Stimulated activated effector memory CD8-positive, alpha-beta T cell treated with anti-CD3 and anti-CD28 coated beads, Interleukin-12 subunit alpha, Interleukin-12 subunit beta, amount 100 ng/mL, for 72 hours (primary cell): ENCODE results near the gene MED13L.

ENCODE experiments used
- ATAC-seq: fragments of 150-1000 bp; cut with Tn5 transposase; 2 replicates; pipeline ENCODE4 v1.10.0; 2021
- DNase-seq, 2 donors: peaks; one replicate each; pipeline ENCODE4 v3.0.0; 2021 to 2022; ENCODE audit warnings: low spot score in 2 of 2
- H3K27ac Mint-ChIP-seq: one replicate; pipeline ENCODE4 v1.8.0; 2022; ENCODE audit warnings: mild to moderate bottlenecking, mixed read lengths
- H3K36me3 Mint-ChIP-seq: one replicate; pipeline ENCODE4 v1.8.0; 2022; ENCODE audit warnings: mild to moderate bottlenecking, mixed read lengths
- H3K4me1 Mint-ChIP-seq: one replicate; pipeline ENCODE4 v1.8.0; 2022; ENCODE audit warnings: mixed read lengths
- H3K4me3 Mint-ChIP-seq: one replicate; pipeline ENCODE4 v1.8.0; 2022; ENCODE audit warnings: mild to moderate bottlenecking, mixed read lengths
- H3K9me3 Mint-ChIP-seq: one replicate; pipeline ENCODE4 v1.8.0; 2022; ENCODE audit warnings: mixed read lengths

The MED13L gene

GRCh38 chr12:116227811-116228210, 49.7 kb downstream of the MED13L start:
- Mint-ChIP-seq H3K27ac (no peak overlapping the region), H3K4me3 (no peak overlapping the region), H3K36me3 (peaks cover 17% of the 10 kb centered on the region), H3K4me1 (no peaks in the 10 kb centered on the region), H3K9me3 (no peaks in the 10 kb centered on the region)
- ATAC-seq (no peak), DNase-seq (no peak)

- no peak overlapping the region for H3K27ac Mint-ChIP-seq
- ATAC-seq, result no peak
- DNase-seq, result no peak
- H3K4me1 Mint-ChIP-seq, result peaks cover 6% of the 10 kb centered on the region
- peaks cover 17% of the 10 kb centered on the region for H3K36me3 Mint-ChIP-seq
- no peak overlapping the region for H3K4me3 Mint-ChIP-seq
- no peaks in the 10 kb centered on the region for H3K9me3 Mint-ChIP-seq
Measured at GRCh38 chr12:116226026-116226425, 51.5 kb downstream of the MED13L start.

GRCh38 chr12:116222358-116222757, 55.1 kb downstream of the MED13L start:
- Mint-ChIP-seq H3K27ac (no peak overlapping the region), H3K36me3 (no peaks in the 10 kb centered on the region), H3K4me3 (no peak overlapping the region), H3K9me3 (no peaks in the 10 kb centered on the region), H3K4me1 (peaks cover 16% of the 10 kb centered on the region)
- DNase-seq, result no peak
- ATAC-seq, result no peak

GRCh38 chr12:116220756-116221155, 56.7 kb downstream of the MED13L start:
- H3K4me1 Mint-ChIP-seq, result peaks cover 32% of the 10 kb centered on the region
- H3K27ac Mint-ChIP-seq, result no peak overlapping the region
- no peaks in the 10 kb centered on the region for H3K36me3 Mint-ChIP-seq
- no peaks in the 10 kb centered on the region for H3K9me3 Mint-ChIP-seq
- ATAC-seq (no peak), DNase-seq (no peak)
- H3K4me3 Mint-ChIP-seq, result no peak overlapping the region

GRCh38 chr12:116217045-116217735, 60.3 kb downstream of the MED13L start:
- Mint-ChIP-seq H3K36me3 (no peaks in the 10 kb centered on the region), H3K4me3 (no peak overlapping the region), H3K4me1 (peaks cover 43% of the 10 kb centered on the region), H3K9me3 (no peaks in the 10 kb centered on the region), H3K27ac (peak overlapping the region; percentile 11)
- ATAC-seq, result no peak
- no peak for DNase-seq

DNA sequence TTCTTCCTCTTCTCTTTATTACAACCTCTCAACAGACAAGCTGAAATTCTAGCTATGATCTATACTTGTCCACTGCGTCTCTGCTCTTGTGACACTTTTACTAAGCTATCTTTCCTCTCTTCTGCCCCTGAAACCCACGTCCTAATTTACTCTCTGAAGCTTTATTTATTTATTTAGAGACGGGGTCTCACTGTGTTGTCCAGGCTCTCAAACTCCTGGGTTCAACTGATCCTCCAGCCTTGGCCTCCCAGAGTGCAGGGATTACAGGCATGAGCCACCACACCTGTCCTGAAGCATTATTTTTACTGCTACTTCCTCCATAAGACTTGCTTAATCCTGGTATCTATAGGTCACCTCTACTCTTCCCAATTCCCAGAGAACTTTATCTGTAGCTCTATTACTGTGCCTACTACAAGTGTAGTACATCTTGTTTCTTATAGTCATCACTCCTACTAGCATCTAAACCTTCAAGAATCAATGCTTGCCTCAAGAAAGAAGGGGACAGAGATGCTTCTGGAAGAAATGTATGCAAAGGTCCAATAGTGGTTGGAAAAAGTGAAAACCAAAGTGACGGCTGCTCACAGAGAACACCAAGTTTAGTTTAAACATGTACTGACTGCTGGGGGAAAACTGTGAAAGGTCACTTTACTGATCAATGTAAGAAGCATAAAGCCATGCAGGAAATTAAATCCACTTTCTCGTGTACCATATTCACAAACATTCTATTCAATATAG, 61.3 kb downstream of the MED13L start:
- Mint-ChIP-seq H3K9me3 (no peaks in the 10 kb centered on the region), H3K36me3 (no peaks in the 10 kb centered on the region), H3K4me1 (peaks cover 41% of the 10 kb centered on the region), H3K4me3 (no peak overlapping the region), H3K27ac (peak overlapping the region; percentile 1)
- no peak for DNase-seq
- ATAC-seq, result no peak

- H3K4me3 Mint-ChIP-seq, result no peak overlapping the region
- no peak overlapping the region for H3K27ac Mint-ChIP-seq
- no peaks in the 10 kb centered on the region for H3K36me3 Mint-ChIP-seq
- peaks cover 50% of the 10 kb centered on the region for H3K4me1 Mint-ChIP-seq
- H3K9me3 Mint-ChIP-seq, result no peaks in the 10 kb centered on the region
- ATAC-seq, result no peak
- no peak for DNase-seq
Measured at GRCh38 chr12:116215023-116215422, 62.5 kb downstream of the MED13L start.

GRCh38 chr12:116213885-116214527, 63.5 kb downstream of the MED13L start:
- H3K4me1 Mint-ChIP-seq, result peaks cover 59% of the 10 kb centered on the region
- H3K9me3 Mint-ChIP-seq, result no peaks in the 10 kb centered on the region
- H3K36me3 Mint-ChIP-seq, result no peaks in the 10 kb centered on the region
- no peak overlapping the region for H3K27ac Mint-ChIP-seq
- DNase-seq (no peak), ATAC-seq (no peak)
- H3K4me3 Mint-ChIP-seq, result no peak overlapping the region

DNA sequence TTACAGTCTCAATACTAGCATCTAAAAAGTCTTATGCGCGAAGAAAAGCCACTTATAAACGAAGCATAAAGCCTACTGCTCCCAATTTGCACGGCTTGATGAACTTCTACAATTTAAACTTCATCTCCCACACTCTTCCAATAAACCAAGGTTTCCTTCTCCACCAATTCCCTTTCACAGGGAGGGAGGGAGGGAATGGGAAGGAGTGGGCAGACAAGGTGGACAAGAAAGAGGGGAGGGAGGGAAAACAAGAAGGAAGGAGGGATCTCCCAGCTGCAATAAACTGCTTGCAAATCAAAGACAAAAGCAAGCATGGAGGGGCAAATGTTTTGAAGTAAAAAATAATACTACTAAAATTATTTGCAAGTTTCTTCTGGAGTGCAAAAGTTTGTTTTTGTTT, 64.5 kb downstream of the MED13L start:
- ATAC-seq (no peak), DNase-seq (no peak)
- no peak overlapping the region for H3K27ac Mint-ChIP-seq
- H3K9me3 Mint-ChIP-seq, result no peaks in the 10 kb centered on the region
- no peak overlapping the region for H3K4me3 Mint-ChIP-seq
- H3K36me3 Mint-ChIP-seq, result no peaks in the 10 kb centered on the region
- H3K4me1 Mint-ChIP-seq, result peaks cover 60% of the 10 kb centered on the region

DNA sequence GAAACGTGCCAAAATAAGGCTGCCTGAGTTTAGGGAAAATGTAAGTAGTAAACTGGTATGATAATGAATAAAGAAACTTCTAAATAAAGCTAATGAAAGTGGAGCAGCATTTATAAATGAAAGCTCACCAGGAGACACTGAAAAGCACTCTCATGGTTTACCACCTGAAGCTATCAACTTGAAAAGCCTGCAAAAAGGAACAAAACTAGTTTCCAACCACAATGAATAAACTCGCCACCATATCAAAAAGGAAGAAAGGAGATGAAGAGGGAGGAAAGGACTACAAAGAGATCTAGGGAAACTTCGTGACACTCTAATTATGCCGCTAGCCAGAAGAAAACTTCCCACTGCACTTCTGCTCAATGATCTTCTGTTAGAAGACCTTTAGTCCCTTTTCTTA, 66.7 kb downstream of the MED13L start:
- no peak overlapping the region for H3K4me3 Mint-ChIP-seq
- ATAC-seq, result no peak
- no peaks in the 10 kb centered on the region for H3K36me3 Mint-ChIP-seq
- H3K4me1 Mint-ChIP-seq, result peaks cover 49% of the 10 kb centered on the region
- no peaks in the 10 kb centered on the region for H3K9me3 Mint-ChIP-seq
- DNase-seq, result no peak
- no peak overlapping the region for H3K27ac Mint-ChIP-seq

GRCh38 chr12:116210131-116210530, 67.4 kb downstream of the MED13L start:
- H3K4me1 Mint-ChIP-seq, result peaks cover 42% of the 10 kb centered on the region
- no peaks in the 10 kb centered on the region for H3K36me3 Mint-ChIP-seq
- no peak overlapping the region for H3K4me3 Mint-ChIP-seq
- DNase-seq (no peak), ATAC-seq (no peak)
- H3K27ac Mint-ChIP-seq, result no peak overlapping the region
- no peaks in the 10 kb centered on the region for H3K9me3 Mint-ChIP-seq

DNA sequence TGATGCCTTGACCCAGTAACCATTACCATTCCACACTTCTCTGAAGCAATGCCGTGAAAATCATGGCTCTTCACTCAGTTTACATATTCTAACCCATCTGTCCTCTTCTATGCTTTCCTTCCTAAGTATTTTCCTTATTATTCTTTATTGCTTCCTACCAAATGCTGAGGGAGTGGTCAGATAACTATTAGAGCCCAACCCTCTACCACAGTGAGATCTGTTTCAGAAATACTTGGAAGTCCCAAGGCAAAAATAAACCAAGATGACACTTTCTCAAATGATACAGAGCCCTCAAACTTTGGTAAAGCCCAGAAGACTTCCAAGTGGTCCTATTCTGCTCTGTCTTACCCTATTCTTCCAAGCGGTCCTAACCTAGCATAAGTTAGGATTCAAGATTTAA, 68.0 kb downstream of the MED13L start:
- Mint-ChIP-seq H3K9me3 (no peaks in the 10 kb centered on the region), H3K4me3 (no peak overlapping the region)

GRCh38 chr12:116207274-116207673, 70.2 kb downstream of the MED13L start:
- ATAC-seq (no peak), DNase-seq (no peak)
- no peaks in the 10 kb centered on the region for H3K9me3 Mint-ChIP-seq
- H3K4me1 Mint-ChIP-seq, result peaks cover 40% of the 10 kb centered on the region
- H3K27ac Mint-ChIP-seq, result no peak overlapping the region
- H3K36me3 Mint-ChIP-seq, result no peaks in the 10 kb centered on the region
- H3K4me3 Mint-ChIP-seq, result no peak overlapping the region

More for the DNA sequence above, 68.0 kb downstream of the MED13L start:
- ATAC-seq (no peak), DNase-seq (no peak)
- no peaks in the 10 kb centered on the region for H3K36me3 Mint-ChIP-seq
- H3K27ac Mint-ChIP-seq, result no peak overlapping the region
- H3K4me1 Mint-ChIP-seq, result peaks cover 43% of the 10 kb centered on the region

GRCh38 chr12:116206828-116207227, 70.7 kb downstream of the MED13L start:
- H3K4me3 Mint-ChIP-seq, result no peak overlapping the region
- H3K27ac Mint-ChIP-seq, result no peak overlapping the region
- ATAC-seq, result peak; percentile 62
- H3K4me1 Mint-ChIP-seq, result peaks cover 40% of the 10 kb centered on the region
- H3K9me3 Mint-ChIP-seq, result no peaks in the 10 kb centered on the region
- no peak for DNase-seq
- no peaks in the 10 kb centered on the region for H3K36me3 Mint-ChIP-seq

DNA sequence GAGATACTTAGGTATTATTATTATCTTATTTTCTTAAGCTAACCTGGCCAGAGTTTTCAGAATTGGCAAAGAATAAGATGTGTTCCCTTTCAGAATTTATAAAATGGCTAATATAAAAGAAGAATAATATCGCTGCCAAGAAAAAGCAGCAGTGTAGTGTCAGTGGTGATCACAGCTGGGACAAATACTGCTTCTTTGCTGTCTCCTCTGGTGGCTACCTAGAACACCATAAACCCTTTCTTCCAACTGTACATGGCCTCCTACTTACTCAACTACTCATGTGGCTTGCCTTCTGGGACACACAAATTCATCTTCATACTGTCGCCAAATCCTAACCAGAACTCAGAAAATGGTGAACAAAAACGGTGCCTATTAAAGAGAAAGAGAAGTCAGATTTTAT, 72.7 kb downstream of the MED13L start:
- Mint-ChIP-seq H3K36me3 (no peaks in the 10 kb centered on the region), H3K27ac (no peak overlapping the region), H3K4me3 (no peak overlapping the region), H3K9me3 (no peaks in the 10 kb centered on the region), H3K4me1 (peaks cover 28% of the 10 kb centered on the region)
- ATAC-seq (no peak), DNase-seq (no peak)

DNA sequence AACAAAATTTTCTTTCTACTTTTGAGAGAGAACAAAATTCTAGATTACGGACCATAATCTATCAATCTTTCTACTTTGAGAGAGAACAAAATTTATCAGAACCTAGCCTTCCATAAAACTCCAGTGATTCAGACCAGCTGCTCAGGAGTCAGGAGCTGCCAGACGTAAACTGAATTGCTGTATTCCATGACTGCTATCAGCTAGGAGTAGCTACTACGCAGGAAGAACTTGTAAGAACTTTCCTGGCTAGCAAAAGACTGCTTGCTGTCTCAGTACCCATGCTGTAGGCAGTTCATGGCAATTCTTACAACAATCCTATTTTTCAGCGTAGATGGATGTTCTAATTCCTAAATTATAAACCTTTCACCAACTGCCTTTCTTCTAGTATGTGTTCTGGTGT, 73.3 kb downstream of the MED13L start:
- H3K27ac Mint-ChIP-seq, result no peak overlapping the region
- H3K9me3 Mint-ChIP-seq, result no peaks in the 10 kb centered on the region
- H3K36me3 Mint-ChIP-seq, result no peaks in the 10 kb centered on the region

More for the DNA sequence above, 73.3 kb downstream of the MED13L start:
- DNase-seq (no peak), ATAC-seq (no peak)
- H3K4me3 Mint-ChIP-seq, result no peak overlapping the region
- H3K4me1 Mint-ChIP-seq, result peaks cover 23% of the 10 kb centered on the region
